ENCODE measurements around the gene SKI.

The SKI gene

DNA sequence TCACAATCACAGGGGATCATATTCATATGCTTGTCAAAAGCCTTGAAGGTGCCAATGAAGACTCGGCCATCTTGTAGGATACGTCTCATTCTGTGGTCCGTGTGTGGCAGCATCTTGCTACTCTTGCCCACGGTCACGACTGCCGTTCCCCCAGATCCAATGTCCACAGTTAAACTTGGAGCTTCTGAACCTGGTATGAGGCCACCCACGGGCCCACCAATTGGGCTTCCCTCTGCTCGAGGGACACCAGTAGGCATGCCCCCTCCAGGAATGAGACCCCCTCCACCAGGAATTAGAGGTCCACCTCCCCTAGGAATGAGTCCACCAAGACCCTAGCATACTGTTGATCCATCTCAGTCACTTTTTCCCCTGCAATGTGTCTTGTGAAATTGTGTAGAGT is 123.6 kb downstream of the SKI start:
- no peak for DNase-seq (ENCODE audit: low read depth, low spot score)

DNA sequence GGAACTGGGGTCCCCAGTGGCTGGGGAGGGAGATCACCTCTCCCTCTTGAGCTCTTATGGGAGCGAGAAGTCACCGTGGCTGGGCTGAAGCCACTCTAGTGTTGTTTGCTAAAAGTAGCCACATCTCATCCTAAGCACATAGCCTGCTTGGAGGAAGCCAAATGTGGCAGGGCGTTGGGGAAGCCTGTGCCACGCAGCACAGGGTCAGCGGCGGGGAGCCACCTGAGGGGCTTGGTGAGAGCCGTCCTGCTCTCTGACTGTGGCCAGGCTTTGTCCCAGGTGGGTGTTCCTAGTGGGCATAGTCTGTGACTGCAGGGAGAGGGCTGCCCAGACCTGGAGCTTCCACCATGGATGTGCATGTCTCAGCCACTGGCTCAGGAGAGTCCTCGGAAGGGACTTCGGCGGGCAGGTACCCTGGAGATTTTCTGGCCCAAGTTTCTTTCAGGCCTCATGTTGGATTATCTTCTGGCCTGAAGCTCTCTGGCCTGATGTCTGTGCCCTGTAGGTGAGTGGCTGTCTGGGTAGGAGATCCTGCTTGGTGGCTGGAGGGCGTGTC is 124.3 kb downstream of the SKI start:
- no peak for DNase-seq (ENCODE audit: low read depth, low spot score)

DNA sequence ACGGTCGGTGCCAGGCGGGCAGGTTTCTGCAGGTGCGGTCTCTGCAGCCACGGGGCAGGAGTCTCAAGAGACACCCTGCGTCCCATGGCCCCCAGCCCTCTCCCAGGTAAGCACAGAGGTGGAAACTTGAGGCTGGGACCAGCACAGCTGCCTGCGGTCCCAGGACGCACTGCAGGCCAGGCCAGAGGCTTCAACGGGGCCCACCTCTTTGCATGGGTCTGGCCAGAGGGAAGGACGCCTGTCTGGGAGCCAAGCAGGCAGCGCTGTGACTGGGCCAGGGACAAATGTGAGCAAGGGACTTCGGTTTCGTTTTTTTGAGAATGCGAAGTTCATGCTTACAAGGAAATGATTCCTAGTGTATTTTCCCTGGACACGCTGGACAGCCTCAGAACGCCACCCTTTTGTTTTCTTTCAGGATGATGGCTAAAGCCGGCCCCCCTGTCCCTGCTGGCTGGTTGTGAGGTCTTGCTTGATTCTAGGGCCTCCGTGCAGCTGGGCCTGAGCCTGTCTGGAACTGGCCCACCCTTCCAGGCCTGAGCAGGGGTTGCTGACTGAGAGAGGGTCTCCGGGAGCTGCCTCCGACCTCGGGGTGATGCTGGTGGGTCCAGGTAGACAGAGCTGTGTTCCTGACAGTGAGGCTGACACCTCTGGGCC is 124.9 kb downstream of the SKI start:
- DNase-seq (ENCODE audit: low read depth, low spot score) = no peak

DNA sequence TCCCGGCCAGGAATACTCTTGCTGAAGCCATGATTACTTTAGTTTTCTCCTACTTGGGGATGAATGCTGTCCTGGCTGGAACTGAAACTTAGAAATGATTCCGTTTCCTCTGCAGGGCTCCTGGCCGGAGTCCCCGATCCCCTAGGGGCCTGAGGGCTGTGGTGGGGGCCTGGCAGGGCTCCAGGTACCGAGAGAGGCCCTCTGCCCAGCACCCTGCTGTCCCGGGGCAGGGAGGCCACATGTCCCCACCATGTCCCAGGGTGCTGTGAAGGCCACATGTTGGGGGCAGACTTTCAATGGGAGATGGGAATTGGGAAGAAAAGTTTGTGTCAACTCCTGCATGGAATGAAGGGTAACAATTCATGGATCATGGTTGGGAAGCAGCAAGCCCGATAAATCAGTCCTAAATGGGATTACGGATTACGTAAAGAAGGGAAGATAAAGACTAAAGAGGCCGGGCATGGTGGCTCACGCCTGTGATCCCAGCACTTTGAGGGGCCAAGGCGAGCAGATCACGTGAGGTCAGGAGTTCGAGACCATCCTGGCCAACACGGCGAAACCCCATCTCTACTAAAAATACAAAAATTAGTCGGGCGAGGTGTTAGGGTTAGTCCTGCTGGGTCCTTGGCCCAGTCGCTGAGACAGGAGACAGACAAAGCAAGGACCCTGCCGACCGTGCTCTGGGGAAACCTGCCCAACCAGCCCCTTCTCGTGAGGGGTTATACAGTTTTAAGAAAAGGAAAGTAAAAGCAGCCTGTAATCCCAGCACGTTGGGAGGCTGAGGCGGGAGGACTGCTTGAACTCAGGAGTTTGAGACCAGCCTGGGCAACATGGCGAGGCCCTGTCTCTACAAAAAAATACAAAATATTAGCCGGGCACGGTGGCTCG is 125.7 kb downstream of the SKI start:
- no peak for DNase-seq (ENCODE audit: low read depth, low spot score)

DNA sequence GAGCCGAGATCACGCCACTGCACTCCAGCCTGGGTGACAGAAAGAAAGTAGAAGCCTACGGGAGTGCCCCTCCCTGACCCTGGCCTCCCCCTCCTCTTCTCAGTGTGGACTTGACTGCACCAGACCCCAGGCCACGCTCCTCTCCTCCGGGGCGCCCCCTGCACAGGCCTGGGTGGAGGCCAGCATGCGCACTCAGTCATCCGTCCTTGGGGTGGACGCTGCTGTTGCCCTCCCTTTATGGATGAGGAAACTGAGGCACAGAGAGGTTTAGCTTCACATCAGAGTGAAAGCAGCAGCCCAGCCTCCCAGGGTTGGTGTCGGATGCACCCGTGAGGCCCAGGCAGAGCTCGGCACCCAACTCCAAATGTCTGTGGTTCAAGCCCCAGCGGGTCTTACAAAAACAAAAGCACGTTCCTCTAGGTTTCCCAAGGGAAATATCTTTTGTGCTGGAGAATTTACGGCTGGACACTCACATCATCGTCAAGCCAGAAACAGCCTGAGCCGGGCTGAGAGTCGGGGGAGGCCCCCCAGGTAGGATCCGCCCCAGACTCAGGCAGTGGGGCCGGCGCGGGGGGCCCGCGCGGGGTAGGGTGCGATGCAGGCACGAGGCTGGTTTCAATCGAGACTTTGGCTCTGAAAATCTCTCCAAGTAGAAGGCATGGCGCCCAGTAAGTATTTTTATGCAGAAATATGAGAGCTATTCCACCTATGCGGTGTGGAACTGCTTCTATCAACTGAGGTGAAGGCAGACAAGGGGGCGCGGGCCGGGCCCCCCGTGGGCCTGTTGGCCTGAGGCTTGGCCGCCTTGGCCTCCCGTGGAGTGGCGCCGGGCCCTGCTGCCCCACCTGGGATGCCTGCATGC is 126.6 kb downstream of the SKI start:
- DNase-seq (ENCODE audit: low read depth, low spot score) = no peak

DNA sequence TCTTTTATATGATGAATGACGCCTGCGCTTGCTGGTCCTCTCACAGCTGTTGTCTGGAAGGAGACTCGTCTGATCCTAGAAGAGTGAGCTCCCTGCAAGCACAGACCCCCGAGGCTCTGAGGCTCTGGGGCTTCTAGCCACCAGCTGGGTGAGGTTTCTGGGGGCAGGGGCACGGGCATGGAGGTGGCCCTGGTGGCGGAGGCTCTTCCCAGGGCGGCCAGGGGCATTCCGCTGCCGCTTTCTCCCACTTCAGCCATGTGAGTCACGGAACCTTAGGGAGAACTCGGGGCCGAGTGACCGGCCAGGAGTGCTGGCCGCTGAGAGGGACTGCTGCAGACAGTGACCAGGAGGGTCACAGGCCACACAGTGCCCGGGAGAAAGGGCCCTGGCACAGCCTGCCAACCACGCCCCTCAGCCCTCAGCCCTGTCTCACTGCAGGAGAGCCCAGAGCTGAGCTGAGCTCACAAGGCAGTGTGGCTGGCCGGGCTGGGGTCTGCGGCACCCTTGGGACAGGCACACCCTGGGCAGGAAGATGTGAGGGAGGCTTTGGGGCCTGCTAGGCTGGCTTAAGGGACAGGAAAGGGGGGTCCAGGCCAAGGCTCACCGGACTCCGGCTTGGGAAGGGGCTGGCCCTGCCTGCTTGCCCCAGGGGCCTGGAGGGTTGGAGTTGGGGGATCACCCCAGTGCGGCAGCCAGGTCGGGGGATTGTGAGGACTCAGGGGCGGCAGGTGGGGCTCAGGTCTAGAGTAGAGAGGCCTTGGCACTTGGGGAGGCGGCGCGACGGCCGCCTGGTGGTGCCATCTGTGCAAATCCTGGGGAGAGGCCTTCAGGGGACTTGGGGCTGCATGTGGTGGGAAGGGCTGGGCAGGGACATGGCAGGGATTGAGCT is 127.5 kb downstream of the SKI start:
- no peak for DNase-seq (ENCODE audit: low read depth, low spot score)

DNA sequence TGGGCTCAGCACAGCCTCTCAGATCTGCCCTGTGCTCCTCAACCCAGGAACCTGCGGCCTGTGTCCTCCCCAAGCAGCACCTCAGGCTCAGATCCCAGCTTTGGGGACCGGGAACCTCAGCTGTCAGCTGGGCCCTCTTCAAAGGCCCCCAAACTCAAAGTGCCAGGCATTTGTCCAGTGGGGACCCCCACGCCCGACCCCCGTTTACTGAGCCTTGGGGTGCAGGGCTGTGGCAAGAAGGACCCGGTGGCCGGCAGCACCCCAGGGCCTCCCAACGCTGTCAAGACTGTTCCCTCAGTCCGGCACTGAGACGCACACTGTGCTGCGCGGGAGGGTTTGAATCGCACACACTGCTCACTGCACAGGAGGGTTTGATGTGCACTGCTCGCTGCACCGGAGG is 128.3 kb downstream of the SKI start:
- no peak for DNase-seq (ENCODE audit: low read depth, low spot score)

DNA sequence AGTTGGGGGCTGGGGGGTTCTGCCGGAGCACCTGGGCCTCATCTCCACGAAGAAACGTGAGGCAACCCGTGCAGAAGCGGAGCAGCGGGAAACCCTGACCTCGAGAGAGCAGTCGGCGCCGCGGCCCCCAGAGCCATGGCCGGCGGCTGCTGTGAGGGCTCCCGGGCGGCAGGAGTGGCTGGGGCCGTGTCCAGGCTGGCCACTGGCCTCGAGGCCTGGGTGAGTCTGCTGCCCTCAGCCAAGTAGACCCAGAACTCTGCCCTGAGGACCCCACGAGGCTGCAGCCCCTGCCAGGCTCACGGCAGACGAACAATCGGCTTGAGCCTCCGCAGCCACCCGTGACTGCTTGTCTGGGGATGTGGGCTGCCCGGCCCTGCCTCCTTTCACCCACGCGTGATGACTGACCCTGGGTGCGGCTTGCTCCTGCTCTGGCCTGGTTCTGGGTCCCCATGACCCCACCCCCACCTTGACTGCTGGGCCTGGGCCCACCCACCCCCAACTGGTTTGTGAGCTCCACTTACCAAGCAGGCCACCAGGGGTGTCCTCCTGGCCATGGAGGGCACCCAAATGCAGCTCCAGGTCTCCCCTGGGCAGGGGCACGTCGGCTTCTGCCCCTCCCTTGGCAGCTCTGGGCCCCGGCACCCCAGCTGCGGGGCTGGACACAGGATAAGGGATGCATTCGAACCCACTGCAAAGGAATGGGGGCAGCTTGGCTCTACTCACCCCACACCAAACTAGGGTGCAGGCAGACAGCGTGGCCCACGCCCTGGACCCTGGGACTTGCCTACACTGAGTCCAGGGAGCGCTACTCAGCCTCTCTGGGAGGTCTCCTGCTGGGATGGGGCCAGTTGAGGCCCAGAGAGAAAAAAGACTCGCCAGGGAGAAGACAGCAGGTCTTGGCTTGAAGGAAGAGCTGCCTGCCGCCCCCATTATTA is 129.1 kb downstream of the SKI start:
- no peak for DNase-seq (ENCODE audit: low read depth, low spot score)

DNA sequence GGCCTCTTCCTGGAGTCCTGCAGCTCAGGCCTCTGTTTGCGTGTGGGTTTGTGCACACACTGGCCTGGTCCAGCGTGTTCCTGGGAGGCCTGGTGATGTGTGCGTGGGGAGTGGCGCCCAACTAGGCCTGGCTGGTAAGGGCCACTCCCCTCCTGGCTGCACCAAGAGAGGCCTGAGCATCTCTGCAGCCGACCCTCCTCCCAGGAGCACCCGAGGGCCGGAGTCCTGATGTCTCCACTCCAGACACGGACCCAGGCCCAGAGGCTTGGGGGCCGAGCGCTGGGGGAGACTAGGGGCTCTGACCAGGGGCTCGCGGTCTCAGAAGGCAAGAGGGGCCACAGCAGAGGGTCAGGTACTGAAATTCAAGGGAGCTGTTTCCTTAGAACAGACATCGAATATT is 130.0 kb downstream of the SKI start:
- no peak for DNase-seq (ENCODE audit: low read depth, low spot score)

DNA sequence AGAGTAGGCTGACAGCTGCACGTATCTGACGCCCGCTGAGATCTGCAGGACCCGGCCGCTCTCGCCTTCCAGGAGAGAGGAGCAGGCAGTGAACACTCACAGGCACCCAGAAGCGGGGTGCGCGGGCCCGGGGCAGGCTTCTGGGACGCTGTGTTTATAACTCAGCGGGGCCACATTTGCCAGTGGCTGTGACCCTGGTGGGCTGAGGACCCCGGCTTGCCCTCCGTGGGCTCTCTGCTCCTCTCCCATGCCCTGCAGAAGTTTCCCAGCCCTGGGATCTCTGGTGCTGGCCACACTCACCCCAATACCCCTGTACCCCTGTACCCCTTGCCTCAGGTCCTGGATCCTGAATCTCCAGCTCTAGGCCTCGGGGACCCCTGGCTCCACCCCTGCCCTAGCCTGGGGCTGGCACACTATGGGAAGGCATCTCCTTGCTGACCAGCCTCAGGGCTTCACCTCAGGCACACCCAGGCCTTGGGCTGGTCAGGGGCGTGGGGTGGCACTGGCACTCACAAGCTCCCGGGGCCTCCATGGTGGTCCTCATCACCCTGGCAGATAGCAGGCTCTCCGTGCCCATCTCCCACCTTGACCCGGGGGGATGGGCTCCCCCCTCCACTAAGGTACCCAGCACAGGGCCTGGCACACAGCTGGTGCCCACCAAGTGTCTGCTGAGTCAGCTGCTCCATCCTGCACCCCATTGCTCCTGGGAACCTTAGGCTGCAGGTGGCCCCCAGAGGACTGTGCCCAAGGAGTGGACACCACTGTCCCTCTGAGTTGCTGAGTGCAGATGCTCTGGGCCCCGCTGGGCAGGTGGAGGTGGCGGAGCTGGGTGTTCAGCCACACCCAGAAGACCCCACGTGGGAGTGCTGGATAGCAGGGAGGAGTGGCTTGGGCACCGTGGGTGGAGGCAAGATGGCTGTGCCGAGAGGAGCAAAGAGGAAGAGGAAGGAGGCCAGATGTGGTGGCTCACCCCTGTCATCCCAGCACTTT is 130.8 kb downstream of the SKI start:
- DNase-seq (ENCODE audit: low read depth, low spot score) = no peak

Data from smooth muscle cell of the brain vasculature (primary cell).